Chondrocyte (in vitro differentiated cells): ENCODE results near the gene CTTNBP2NL. TPM values are rescaled to one million over a fixed set of nuclear protein-coding genes. Genes with fewer than 3 reads are reported as not detected.

Source experiments
- DNase-seq: peaks from one replicate; pipeline ENCODE4 v3.0.0; 2021; ENCODE audit warnings: mixed read lengths, low spot score
- H3K27ac Mint-ChIP-seq: one replicate; pipeline ENCODE4 v1.8.0; 2021; ENCODE audit warnings: mild to moderate bottlenecking, moderate library complexity, mixed read lengths; ENCODE audit not compliant: unreplicated experiment
- H3K27me3 Mint-ChIP-seq: 2 replicates; pipeline ENCODE4 v1.8.0; 2021; ENCODE audit warnings: low read depth, mixed read lengths
- H3K36me3 Mint-ChIP-seq: 2 replicates; pipeline ENCODE4 v1.8.0; 2021; ENCODE audit warnings: low read depth, mixed read lengths
- H3K4me1 Mint-ChIP-seq: 2 replicates; pipeline ENCODE4 v1.8.0; 2021; ENCODE audit warnings: low read depth, mild to moderate bottlenecking, mixed read lengths
- H3K4me3 Mint-ChIP-seq: one replicate; pipeline ENCODE4 v1.8.0; 2021; ENCODE audit warnings: mild to moderate bottlenecking, moderate library complexity, mixed read lengths; ENCODE audit not compliant: unreplicated experiment
- H3K9me3 Mint-ChIP-seq: 2 replicates; pipeline ENCODE4 v1.8.0; 2021; ENCODE audit warnings: low read depth, mixed read lengths
- CTCF ChIP-seq: fragments of 200-600 bp; sonication (generic); IDR thresholded peaks from 2 replicates; pipeline ENCODE4 v1.5.0; 2021; ENCODE audit warnings: antibody characterized with exemption, mild to moderate bottlenecking, moderate library complexity
- total RNA-seq: library from RNA; stranded (reverse); gene quantifications from 3 replicates; pipeline ENCODE4 v1.2.1, GENCODE V29; 2021

CTTNBP2NL gene
- total RNA-seq, 1 donor from 2014 or later: 52.2 TPM

GRCh38 chr1:112358061-112358770, 37.8 kb upstream of the CTTNBP2NL start:
- no peak overlapping the region for H3K27ac Mint-ChIP-seq
- H3K36me3 Mint-ChIP-seq: no peaks in the 10 kb centered on the region
- no peak overlapping the region for H3K4me3 Mint-ChIP-seq
- H3K9me3 Mint-ChIP-seq: peaks cover under 1% of the 10 kb centered on the region
- H3K27me3 Mint-ChIP-seq: peaks cover 31% of the 10 kb centered on the region
- H3K4me1 Mint-ChIP-seq: peaks cover 21% of the 10 kb centered on the region
- no peak for DNase-seq
- no peak for TF ChIP-seq CTCF

GRCh38 chr1:112358798-112359408, 37.1 kb upstream of the CTTNBP2NL start:
- peak; percentile 87 for TF ChIP-seq CTCF
- no peaks in the 10 kb centered on the region for H3K9me3 Mint-ChIP-seq
- peaks cover 2% of the 10 kb centered on the region for H3K36me3 Mint-ChIP-seq
- DNase-seq: no peak
- peaks cover 31% of the 10 kb centered on the region for H3K27me3 Mint-ChIP-seq
- peak overlapping the region; percentile 36 for H3K27ac Mint-ChIP-seq
- H3K4me3 Mint-ChIP-seq: no peak overlapping the region
- H3K4me1 Mint-ChIP-seq: peaks cover 21% of the 10 kb centered on the region

DNA sequence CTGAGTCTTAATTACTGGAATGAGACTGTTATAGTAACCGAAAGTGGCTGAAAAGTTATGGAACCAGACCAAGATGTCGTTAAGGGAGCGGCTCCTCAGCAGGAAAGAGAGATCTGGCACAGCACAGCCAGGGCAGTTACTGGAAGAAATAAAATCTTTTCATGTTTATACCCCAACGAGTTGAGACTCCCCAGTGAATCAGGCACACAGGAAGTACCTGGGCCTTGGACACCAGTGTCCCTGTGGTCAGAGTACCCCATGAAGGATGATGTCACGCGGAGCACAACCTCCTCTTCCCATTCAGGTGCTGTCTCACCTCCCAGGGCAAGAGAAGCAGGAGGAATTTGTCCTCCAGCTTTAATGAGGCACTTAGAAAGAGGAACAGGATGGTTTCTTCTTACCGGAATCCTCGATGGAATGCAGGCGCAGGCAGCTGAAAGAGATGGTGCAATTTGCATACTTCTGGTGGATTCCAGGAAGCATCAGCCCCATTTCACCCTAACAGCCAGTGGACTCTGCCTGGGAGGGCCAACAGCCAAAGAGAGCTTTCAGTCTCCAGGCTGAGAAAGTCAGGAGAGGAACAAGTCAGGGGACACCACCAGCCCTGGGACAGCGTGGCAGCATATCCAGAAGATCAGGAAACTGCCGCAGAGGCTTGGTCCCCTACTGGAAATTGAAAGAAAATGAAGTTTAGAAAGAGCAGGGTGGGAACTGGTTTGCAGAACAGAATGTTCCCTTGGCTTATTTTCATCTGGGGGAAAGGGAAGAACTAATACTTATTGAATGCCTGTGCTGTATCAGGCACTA, 35.9 kb upstream of the CTTNBP2NL start:
- peak; percentile 18 for TF ChIP-seq CTCF
- H3K27ac Mint-ChIP-seq: peak overlapping the region; percentile 82
- H3K4me1 Mint-ChIP-seq: peaks cover 21% of the 10 kb centered on the region
- no peak for DNase-seq
- peaks cover 33% of the 10 kb centered on the region for H3K27me3 Mint-ChIP-seq
- peak overlapping the region; percentile 35 for H3K4me3 Mint-ChIP-seq
- peaks cover 2% of the 10 kb centered on the region for H3K36me3 Mint-ChIP-seq
- H3K9me3 Mint-ChIP-seq: no peaks in the 10 kb centered on the region

- peaks cover 2% of the 10 kb centered on the region for H3K36me3 Mint-ChIP-seq
- peaks cover 20% of the 10 kb centered on the region for H3K4me1 Mint-ChIP-seq
- H3K4me3 Mint-ChIP-seq: no peak overlapping the region
These were observed 32.4 kb upstream of the CTTNBP2NL start for GRCh38 chr1:112363636-112364035.

More at GRCh38 chr1:112363636-112364035, 32.4 kb upstream of the CTTNBP2NL start:
- Mint-ChIP-seq H3K27ac (no peak overlapping the region), H3K9me3 (no peaks in the 10 kb centered on the region), H3K27me3 (peaks cover 30% of the 10 kb centered on the region)
- no peak for DNase-seq
- no peak for TF ChIP-seq CTCF
